Activated CD4-positive, alpha-beta T cell treated with anti-CD3 and anti-CD28 coated beads, Interleukin-2, amount 50 U/mL, for 24 hours (primary cell): Measurements from ENCODE around the gene DNTT.

ENCODE experiments used
- DNase-seq, 2 donors: peaks; one replicate each; pipeline ENCODE4 v3.0.0-alpha.2; 2020; ENCODE audit warnings: low read depth in 1 of 2, low spot score in 1 of 2

The DNTT gene

DNA sequence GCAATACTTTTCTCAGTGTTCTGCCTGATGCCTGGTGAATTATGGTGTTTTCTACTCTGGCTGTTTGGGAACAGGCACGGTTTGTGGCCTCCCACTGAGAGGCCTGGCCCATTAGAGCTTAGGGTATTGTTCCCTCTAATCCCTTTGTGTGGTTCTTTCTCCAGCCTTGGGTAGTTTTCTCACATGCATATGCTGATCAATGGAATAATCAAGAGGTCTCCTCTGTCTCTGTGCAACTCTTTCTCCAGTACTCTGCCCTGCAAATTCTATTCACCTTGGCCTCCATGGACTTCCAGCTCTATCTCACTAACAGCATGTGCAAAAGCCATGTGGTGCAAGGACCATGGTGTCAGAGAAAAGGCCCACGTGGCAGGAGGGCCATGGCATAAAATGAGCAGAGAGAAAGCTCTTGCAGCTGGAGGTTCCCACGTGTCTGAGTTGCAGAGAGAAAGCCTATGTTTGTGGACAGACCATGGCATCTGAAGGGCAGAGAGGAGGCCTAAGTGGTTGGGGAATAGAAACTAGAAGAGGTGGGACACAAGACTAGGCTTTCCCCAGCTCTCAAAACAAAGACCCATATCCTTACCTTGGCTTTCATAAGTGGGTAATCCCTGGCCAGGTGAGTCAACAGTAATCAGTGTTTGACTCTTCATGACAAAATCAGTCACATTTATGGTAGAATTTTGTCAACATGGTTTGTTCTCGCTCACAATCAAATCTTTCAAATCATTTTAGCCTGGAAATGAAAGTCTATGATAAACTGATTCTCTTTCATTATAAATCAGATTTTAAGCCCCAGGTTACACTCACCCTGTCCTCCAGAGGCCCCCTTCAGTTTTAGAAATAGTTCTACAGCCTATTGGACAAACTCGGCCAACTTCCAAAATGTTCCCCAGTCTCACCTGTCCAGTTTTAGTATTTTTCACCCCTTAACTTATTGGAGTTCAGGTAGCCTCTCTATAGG is 37.3 kb downstream of the DNTT start:
- DNase-seq = no peak

DNA sequence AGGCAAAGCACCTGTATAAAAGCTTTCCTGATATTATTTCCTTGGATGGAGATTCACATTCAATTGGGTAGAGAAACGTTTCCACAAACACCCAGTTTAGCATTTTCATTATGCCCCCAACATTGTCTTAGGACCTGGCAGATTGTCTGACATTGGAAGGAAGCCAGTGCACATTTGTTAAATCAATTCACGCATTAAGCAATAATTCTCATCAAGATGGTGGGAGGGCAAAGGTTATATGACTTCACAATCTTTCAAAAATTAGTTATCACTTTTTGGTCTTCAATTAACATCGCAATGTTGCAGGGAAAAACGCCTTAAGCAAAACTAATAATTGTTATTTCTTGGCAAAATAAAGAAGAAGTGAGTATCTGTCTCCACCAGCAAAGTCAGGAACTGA is 38.2 kb downstream of the DNTT start:
- DNase-seq = no peak

DNA sequence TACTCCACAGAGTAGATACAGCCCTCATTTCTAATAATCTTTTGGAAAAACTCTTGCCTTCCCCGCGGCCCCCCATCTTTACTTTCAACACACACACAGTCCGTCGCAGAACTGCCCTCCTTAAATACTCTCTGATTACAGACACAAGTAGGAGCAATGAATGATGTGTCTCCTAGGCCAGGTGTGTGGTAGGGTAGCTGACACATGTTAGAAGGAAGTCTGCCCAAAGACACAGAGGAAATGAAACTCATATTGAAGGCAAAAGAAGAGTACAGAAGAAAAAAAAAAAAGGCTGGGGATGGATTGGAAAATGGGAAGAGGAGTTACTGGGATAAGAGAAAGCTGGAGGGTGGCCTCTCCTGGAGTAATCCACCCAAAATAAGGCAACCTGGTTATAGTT is 39.9 kb downstream of the DNTT start:
- DNase-seq = no peak

DNA sequence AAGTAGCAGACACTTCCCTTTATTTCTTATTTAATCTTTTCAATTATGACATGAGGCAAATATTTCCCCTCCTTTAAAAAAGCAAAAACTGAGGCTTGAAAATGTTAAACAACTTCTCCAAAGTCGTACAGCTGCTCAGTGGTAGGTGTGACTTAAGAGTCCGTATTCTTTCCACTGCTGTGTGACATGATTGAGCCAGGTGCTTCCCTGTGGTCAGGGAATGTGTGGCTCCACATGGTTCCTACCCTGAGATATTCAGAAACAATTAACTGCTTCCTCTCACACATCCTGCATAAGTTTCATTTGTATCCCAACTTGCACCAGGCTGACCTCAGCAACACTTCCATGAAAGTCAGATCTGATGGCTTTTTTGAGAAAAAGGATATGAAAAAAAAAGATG is 41.0 kb downstream of the DNTT start:
- no peak for DNase-seq

DNA sequence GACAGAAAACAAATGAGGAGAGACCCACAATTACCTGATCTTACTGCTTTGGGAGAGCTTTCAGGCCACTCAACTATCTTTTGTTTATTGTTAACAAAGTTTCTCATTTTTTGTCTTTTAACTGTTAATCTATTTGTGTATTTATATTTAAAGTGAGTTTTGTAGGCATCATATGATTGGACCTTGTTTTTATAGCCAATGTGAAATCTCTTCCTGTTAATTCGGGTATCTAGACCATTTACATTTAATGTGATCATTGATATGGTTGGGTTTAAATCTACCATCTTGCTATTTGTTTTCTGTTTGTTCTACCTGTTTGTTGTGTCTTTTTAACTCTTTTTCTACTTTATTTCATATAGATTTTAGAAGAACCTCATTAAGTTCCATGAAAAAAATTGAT is 42.1 kb downstream of the DNTT start:
- no peak for DNase-seq

DNA sequence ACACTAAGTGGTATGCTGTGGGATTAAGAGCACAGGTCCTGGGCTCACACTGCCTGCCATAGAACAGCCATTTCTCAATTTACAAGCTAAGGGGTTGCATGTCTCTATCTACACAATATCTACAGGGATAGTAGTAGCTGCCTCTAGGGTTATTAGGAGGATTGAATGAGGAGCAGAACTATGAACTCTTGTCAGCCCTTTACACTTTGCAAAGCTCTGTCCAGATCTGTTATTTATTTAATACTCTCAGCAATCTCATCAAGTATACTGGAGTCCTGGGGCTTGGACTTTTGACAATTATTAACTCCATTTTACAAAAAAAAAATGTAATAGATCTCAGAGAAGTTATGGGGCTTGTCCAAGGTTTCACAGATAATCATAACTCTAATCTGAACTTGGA is 47.8 kb downstream of the DNTT start:
- DNase-seq = no peak

DNA sequence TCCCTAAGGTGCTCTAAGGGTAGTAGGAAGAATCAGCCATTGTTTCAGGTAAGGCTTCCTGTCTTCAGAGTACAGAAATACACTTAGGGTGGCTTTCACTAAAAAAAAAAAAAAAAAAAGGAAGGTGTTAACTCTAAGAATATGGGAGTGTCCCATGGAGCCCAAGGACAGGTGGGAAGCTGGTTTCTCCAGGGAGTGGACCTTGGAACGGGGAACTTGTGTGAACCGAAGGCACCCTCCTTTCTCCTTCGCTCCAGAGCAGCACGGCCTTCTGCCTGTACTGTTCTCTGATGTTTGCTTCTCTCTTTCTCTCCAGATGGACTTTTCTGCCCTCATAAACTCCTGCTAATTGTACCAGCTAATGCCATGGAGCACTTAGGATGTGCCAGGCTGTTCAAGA is 48.3 kb downstream of the DNTT start:
- DNase-seq = no peak

DNA sequence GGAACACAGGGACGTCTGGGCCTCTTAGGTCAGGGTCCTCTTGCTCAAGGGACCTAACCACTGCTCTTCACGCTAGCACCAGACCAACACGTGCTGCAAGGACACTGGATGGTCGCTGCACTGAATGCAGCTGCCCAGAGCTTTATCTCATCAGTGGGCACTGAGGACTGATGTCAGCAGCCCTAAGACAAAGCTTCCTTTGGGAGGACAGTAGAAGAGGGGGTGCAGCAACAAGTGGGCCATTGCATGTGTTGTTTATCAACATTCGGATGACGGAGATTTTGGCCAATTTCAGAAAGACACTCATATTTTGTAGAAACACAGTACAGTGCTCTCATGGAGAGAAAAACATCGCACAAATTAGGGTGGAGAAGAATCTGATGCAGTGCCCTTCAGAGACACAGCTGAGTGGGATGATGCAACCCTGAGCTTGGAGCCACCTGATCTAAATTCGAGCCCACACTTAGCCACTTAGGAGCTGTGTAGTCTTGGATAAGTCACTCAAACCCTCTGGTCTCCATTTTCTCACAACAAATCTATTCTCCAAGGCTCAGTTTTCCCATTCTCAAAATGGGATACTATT is 52.9 kb downstream of the DNTT start:
- DNase-seq = no peak

DNA sequence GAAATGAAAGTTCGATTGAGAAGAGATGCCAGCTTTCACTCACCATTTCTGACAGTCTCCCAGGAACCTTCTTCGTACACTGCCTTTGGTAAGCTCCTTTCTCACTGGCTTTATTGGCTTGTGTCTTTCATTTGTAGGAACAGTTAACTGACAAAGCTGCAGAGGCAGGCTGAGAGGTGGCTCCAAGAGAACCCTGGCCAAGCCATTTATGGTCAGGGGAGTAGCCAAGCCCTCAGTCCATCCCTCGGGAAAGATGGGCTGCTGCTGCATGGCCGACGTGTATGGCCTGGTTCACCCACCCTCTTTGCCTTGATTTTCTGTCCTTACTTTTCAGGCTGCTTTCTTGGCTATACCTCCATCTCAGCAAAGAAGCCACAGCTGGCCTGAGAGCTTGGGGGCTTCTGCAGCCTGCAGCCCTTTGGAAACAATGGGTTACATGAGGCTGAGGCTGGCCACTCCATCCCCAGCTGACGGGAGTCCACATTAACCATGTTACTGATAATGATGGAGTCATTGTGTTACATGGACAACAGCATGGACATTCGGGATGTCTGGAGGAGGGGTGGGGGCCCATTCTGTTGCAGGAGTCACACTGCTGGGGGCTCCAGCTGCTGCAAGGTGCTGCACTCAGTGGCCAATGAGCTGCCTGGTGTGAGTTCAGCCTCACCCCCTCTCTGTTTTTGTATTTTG is 54.8 kb downstream of the DNTT start, which contains the start of gene OPALIN:
OPALIN (minus strand) TSS at position 152 of the 690 bp plus-strand sequence; CDS start at position 46, 106 bp downstream.
- DNase-seq = no peak

DNA sequence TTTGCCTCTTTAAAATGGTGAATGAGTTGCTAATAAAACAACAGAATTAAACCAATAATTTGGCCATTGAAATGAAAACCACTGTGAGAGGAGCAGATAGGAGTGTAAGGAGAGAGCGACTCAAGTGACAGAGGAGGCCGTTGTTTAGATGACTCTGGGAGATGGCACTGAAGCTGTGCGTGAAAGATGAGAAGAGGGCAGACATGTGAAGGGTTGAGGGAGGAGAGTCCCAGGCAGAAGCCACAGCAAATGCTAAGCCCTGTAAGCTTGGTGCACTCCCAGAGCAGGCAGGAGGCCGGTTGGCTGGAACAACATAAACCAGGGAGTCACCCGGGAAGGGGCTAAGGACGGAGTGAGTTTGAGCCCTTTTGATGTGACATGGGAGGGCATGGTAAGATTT is 55.4 kb downstream of the DNTT start:
- no peak for DNase-seq

DNA sequence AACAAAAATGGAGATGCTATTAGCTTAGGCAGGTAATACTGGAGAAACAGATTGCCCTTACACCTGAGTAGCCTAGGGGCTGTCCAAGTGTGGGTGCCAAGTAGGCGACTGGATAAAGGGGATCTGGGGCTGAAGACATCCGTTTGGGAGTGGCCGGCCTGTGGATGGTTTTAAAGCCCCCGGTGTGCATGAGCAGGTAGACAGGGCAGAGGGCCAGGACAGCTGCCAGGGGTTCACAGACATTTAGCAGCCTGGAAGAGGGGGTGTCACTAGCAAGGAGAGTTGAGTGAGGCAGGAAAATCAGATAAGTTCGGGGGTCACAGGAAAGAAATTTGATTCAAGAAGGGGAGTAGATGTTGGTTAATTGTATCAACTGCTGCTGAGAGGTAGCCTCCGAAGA is 56.1 kb downstream of the DNTT start:
- no peak for DNase-seq

DNA sequence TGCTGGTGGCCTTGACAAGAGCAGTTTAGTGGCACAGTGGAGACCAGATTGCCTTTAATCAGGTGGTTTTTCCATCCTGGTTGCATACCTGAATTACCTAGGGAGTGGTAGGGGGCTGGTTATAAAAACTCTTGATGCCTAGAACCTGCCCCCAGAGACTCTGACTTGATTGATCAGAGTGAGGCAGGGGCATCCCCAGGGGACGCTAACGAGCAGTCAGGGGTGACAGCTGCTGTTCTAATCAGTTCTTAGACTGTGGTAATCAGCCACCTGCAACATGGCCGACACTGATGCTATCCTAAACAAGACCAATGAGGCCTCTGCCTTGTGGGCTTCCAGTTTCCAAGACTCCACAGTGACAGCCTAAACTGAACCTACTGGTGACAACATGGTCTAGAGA is 56.5 kb downstream of the DNTT start:
- DNase-seq = no peak

DNA sequence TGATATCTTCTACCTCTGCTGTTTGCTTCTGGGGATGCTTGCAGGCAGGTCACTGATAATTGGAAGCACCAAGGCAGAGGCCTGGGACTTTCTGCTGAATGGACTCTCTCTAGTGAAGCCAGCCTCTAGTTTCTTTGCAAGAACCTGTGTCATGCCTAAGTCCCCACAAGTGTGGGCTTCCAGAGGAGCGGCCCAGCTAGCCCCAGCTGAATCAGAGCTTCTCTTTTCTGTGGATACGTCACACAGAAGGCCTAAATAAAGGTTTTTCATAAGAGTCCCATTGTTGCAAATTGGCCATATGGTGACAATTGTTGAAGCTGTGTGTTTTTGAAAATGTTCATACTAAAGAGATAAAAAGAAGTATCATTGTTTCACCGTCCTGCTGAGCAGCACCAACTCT is 61.3 kb downstream of the DNTT start:
- no peak for DNase-seq

DNA sequence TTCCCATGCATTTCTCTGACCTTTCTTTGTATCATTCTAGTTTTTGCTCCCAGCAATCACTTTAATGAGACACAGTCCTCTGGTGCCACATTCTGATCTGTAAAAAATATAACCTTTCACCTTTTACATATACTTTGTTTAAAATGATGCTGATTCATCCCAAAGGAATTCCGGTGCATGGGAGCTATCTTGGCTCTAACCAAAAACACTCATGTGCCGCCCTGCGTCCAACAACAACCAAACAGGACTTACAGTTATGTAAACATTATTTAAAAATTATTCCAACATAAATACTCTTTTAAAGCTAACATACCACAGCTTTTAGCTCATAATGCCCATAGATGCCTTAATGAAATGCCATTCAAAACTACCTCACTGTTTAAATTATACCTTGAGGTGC is 62.3 kb downstream of the DNTT start:
- DNase-seq = no peak

DNA sequence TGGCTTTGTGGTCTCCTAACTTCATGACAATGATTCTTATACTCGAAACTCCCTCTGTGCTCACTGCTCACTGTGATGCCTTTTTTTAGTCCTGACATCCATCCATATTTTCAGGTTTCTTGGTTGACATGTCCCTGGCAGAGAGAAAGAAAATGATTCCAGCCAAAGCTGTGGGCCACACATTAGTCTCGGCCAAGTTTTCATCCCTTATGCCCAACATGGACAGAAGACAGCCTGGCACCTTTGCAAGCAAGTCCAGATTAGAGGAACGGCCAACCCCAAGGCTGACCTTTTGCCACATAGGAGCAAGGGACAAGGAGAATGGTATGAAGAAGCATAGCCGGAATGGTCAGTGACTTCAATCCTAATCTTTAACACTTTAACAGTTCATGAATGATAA is 63.2 kb downstream of the DNTT start:
- no peak for DNase-seq

DNA sequence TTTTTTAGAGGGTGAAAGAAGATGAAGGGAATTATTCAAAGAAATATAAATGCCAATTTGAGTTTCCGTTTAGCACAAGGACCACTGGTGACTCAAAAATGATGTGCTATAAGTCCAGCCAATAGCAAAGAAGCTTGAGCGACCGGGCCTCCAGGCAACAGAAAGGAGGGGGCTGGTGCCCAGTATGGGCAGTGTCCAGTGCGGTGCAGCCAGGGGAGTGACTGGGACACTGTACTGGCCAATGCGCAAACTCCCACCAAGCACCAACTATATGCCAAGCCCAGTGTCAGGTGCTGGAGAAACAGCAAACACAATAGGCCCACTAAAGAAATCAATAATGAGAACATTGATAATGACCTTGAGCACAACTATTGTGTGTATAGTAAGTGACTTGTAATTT is 64.7 kb downstream of the DNTT start:
- no peak for DNase-seq

DNA sequence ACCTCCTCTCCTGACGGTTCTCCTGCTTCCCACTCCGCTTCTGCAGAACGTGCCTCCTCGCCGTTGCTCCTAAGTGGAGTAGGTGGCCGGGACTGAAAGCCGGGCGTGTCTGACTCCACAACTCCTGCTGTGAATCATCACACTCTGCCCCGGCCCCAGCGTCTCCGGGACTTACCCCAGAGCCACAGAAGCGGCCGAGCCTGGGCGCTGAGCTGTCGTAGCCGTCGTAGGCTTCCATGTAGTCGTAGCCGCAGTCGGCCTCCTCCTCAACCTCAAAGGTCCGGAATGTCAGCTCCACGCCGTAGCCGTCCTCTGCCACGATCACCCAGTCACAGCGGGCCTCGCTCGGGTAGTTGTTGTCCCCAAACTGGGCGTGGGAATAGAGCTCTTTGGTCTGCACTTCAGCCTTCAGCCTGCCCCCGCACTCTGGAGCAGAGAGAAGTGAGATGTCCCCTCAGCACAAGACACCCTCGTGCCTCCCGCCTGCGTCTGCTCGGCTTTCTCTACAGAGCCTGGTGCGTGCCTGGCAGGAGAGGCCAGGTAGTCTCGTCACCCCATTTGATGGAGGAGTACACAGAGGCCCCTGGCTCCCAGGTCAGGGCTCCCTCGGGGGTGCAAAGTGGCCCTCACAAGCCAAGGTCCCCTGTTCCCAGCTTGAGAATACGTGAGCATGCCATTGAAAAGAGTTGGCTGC is 65.8 kb downstream of the DNTT start:
- DNase-seq = no peak

DNA sequence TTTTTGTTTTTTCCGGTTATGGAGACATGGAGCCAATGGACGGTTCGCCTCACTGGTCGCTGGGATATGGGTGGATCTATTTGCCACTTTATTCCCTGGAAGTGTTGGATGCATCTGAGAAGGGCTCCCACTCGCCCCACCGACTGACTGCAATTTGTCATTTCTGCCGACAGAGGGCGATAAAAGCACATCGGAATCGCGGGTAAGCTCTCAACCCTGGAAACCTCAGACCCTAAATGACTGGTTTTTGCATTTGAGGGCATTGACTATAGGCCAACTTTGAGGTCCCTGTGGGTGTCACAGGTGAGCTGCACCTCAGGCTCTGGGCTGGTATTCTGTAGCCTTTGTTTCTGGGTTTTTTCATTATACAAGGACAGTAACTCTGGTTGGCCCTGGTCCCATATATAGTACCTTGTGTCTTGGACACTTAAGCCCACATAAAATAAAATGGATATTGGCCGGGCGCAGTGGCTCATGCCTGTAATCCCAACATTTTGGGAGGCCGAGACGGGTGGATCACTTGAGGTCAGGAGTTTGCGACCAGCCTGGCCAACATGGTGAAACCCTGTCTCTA is 66.4 kb downstream of the DNTT start:
- peak; percentile 28 to 42 for DNase-seq

DNA sequence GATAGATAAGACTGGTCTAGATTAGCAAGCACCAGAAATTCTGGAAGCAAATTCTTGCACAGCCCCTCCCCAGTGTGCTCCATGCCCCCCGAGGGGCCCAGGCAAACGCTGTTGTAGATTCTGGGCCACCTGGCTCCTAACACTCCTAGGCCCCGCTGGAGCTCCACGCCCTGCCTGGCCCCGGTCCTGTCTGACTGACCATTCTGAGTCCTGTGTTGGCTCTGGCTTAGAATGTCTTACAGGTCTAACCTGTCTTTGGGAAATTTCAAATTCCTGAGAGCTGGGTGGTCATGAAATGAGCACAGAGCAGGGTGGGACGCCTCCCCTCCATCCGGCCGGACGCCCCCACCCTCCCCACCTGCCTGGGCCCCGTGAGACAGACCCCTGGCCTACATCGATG is 67.1 kb downstream of the DNTT start:
- no peak for DNase-seq

DNA sequence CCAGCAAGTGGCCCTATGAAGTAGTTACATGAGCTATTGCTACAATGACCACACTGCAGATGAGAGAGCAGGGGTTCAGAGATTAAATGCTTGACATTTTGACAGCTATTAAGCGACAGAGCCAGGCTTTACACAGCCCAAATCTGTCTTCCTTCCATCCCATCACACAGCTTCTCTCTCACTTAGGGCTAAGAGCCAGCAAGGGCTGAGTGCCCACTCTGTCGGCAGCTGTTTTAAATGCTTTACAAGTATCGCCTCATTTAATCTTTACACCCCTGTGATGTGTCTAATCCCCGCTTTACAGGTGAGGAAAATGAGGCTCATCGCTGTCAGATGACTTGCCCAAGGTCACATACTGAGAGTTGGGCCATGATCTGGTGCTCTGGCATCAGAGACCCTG is 69.8 kb downstream of the DNTT start:
- no peak for DNase-seq

DNA sequence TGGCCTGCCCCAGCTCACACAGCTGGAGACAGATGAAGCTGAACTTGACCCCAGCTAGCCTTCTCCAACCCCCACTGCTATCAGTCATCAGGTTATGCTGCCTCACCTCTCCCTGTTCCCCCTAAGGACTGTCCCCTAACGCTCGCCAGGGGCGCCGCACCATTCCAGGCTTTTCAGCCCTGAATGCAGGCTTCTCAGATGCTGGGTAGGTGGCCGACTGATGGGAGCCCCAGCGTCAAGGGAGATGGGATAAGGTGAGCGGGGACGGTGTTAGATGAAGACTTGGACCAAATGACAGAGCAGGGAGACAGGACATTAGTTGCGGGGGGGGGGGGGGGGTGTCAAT is 70.4 kb downstream of the DNTT start:
- DNase-seq = no peak
